Prostate gland (tissue), 2 donors: Measurements from ENCODE around the gene CSMD2. TPM values are rescaled to one million over a fixed set of nuclear protein-coding genes. Genes with fewer than 3 reads are reported as not detected.

Experiments used
- DNase-seq: peaks from one replicate; pipeline ENCODE4 v3.0.0-alpha.2; 2019; ENCODE audit warnings: low spot score
- H3K27ac ChIP-seq, 2 donors: fragments of 200-600 bp; sonication (generic); 2 replicates each; pipeline ENCODE4 v1.5.1; 2017 to 2019
- H3K27me3 ChIP-seq: fragments of 200-600 bp; sonication (generic); replicated peaks from 2 replicates; pipeline ENCODE4 v1.5.1; 2019; ENCODE audit not compliant: insufficient read depth
- H3K36me3 ChIP-seq, 2 donors: fragments of 200-600 bp; sonication (generic); 1 replicate in 1 of 2; 2 replicates in 1 of 2; pipeline versions ENCODE4 v1.5.1 to v1.8.1; 2017 to 2019
- H3K4me1 ChIP-seq: fragments of 200-600 bp; sonication (generic); replicated peaks from 2 replicates; pipeline ENCODE4 v1.5.1; 2019
- H3K4me3 ChIP-seq, 2 donors: fragments of 200-600 bp; sonication (generic); 2 replicates each; pipeline ENCODE4 v1.5.1; 2017 to 2019
- H3K9me3 ChIP-seq: fragments of 200-600 bp; sonication (generic); 2 replicates; pipeline ENCODE4 v1.5.1; 2017
- CTCF ChIP-seq, 4 experiments: fragments of 200-600 bp in 2 of 4; fragments of 450-650 bp in 2 of 4; sonication (generic) in 2 of 4; IDR thresholded peaks; 1 replicate in 3 of 4; 2 replicates in 1 of 4; pipeline ENCODE4 v1.5.1; 2016 to 2019; ENCODE audit warnings: antibody characterized with exemption in 4 of 4, mild to moderate bottlenecking in 2 of 4, moderate library complexity in 2 of 4
- POLR2A ChIP-seq: fragments of 450-650 bp; IDR thresholded peaks from one replicate; pipeline ENCODE4 v1.6.1; 2016; ENCODE audit warnings: antibody characterized with exemption, mild to moderate bottlenecking
- POLR2AphosphoS5 ChIP-seq: sonication (generic); formaldehyde crosslinking; IDR thresholded peaks from one replicate; pipeline ENCODE4 v1.6.1; 2017; ENCODE audit warnings: antibody characterized with exemption
- WGBS: methylation state at CpG from one replicate; pipeline ENCODE4 v1.1.5; 2018; 5-methylcytosine and 5-hydroxymethylcytosine counted together
- intact Hi-C: fragments of 100-400 bp; cut with DNase I; formaldehyde crosslinking; loops from one replicate; pipeline ENCODE4 v1.14.2; 2022
- total RNA-seq, 2 donors: library from RNA; depleted of rRNA; stranded (reverse); fragments of >200 nt; gene quantifications; one replicate each; pipeline ENCODE4 v1.1.0, GENCODE V29; 2016

Gene CSMD2
- total RNA-seq, 2 donors from 2014 or later, result 0.14 to 5.5 TPM

- Histone ChIP-seq H3K4me1 (peaks cover 6% of the 10 kb centered on the region), H3K9me3 (no peaks in the 10 kb centered on the region), H3K36me3 (no peaks in the 10 kb centered on the region), H3K27me3 (no peaks in the 10 kb centered on the region), H3K4me3 (no peak overlapping the region), H3K27ac (no peak overlapping the region)
- intact Hi-C loops, result no loop called here
- TF ChIP-seq POLR2A (no peak), POLR2AphosphoS5 (no peak), CTCF (IDR thresholded peaks at IDR 0.05) (no peak)
- 77% methylated on average over 5 of the region's 5 CpGs for WGBS
- no peak for DNase-seq
Measured at GRCh38 chr1:33970148-33970825, 194.7 kb downstream of the CSMD2 start.

GRCh38 chr1:33966346-33967141 is 198.5 kb downstream of the CSMD2 start:
- TF ChIP-seq POLR2A (no peak), CTCF (IDR thresholded peaks at IDR 0.05) (no peak), POLR2AphosphoS5 (no peak)
- Histone ChIP-seq H3K4me1 (no peaks in the 10 kb centered on the region), H3K36me3 (no peaks in the 10 kb centered on the region), H3K4me3 (no peak overlapping the region), H3K27ac (no peak overlapping the region), H3K9me3 (no peaks in the 10 kb centered on the region), H3K27me3 (no peaks in the 10 kb centered on the region)
- intact Hi-C loops, result no loop called here
- WGBS, result 71% methylated on average over 12 of the region's 12 CpGs
- DNase-seq, result no peak

GRCh38 chr1:33965086-33965485 is 199.9 kb downstream of the CSMD2 start:
- no peak for DNase-seq
- WGBS, result 73% methylated on average over 3 of the region's 3 CpGs
- TF ChIP-seq POLR2AphosphoS5 (no peak), CTCF (IDR thresholded peaks at IDR 0.05) (no peak), POLR2A (no peak)
- intact Hi-C loops, result no loop called here
- Histone ChIP-seq H3K36me3 (no peaks in the 10 kb centered on the region), H3K4me3 (no peak overlapping the region), H3K9me3 (no peaks in the 10 kb centered on the region), H3K27me3 (no peaks in the 10 kb centered on the region), H3K27ac (no peak overlapping the region), H3K4me1 (no peaks in the 10 kb centered on the region)

GRCh38 chr1:33962061-33962460 is 203.0 kb downstream of the CSMD2 start:
- H3K9me3 ChIP-seq, result no peaks in the 10 kb centered on the region
- no peak overlapping the region for H3K4me3 ChIP-seq
- no peak for TF ChIP-seq CTCF (IDR thresholded peaks at IDR 0.05)
- no peak for DNase-seq
- no peaks in the 10 kb centered on the region for H3K36me3 ChIP-seq
- H3K27me3 ChIP-seq, result peaks cover 3% of the 10 kb centered on the region
- no peak overlapping the region for H3K27ac ChIP-seq
- WGBS, result 81% methylated on average over 4 of the region's 4 CpGs
- intact Hi-C loops, result no loop called here
- no peaks in the 10 kb centered on the region for H3K4me1 ChIP-seq
